Stimulated activated CD4-positive, alpha-beta T cell treated with anti-CD3 and anti-CD28 coated beads, Interleukin-12 subunit alpha, Interleukin-12 subunit beta, amount 100 ng/mL, for 4 hours (primary cell): ENCODE measurements around the gene ACOT6.
A peak's percentile ranks its signal among the peaks of the same experiment; 100 is the strongest.
"Not testable (repeated sequence)": the region's sequence is repeated elsewhere in the genome, so short reads cannot be mapped to it uniquely, and the experiment has no call there.

Source experiments
- DNase-seq: peaks from one replicate; pipeline ENCODE4 v3.0.0-alpha.2; 2020

The ACOT6 gene

GRCh38 chr14:73612339-73613045 lies at the start of gene ACOT6:
Gene ACOT6 (plus strand): TSS chr14:73612517. CDS start chr14:73612572, 55 bp downstream.
- peak; percentile 57 for DNase-seq

DNA sequence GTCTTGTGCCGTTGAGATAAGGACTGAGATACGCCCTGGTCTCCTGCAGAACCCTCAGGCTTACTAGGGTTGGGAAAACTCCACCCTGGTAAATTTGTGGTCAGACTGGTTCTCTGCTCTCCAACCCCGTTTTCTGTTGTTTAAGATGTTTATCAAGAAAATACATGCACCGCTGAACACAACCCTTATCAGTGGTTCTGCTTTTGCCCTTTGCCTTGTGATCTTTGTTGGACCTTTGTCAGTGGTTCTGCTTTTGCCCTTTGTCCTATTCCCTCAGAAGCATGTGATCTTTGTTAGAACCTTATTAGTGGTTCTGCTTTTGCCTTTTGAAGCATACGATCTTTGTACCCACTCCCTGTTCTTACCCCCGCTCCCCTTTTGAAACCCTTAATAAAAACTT lies 49.6 kb upstream of the ACOT6 start:
- DNase-seq = not testable (repeated sequence)

DNA sequence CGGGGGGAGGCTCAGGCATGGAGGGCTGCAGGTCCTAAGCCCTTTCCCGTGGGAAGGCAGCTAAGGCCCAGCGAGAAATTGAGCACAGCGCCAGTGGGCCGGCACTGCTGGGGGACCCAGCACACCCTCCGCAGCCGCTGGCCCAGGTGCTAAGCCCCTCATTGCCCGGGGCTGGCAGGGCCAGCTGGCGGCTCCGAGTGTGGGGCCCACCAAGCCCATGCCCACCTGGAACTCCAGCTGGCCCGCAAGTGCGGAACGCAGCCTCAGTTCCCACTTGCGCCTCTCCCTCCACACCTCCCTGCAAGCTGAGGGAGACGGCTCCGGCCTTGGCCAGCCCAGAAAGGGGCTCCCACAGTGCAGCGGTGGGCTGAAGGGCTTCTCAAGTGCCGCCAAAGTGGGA lies 45.9 kb upstream of the ACOT6 start:
- DNase-seq = not testable (repeated sequence)

- DNase-seq = not testable (repeated sequence)
These were observed 45.4 kb upstream of the ACOT6 start for GRCh38 chr14:73566935-73567334.

GRCh38 chr14:73567358-73567757 lies 45.0 kb upstream of the ACOT6 start:
- DNase-seq = no peak

DNA sequence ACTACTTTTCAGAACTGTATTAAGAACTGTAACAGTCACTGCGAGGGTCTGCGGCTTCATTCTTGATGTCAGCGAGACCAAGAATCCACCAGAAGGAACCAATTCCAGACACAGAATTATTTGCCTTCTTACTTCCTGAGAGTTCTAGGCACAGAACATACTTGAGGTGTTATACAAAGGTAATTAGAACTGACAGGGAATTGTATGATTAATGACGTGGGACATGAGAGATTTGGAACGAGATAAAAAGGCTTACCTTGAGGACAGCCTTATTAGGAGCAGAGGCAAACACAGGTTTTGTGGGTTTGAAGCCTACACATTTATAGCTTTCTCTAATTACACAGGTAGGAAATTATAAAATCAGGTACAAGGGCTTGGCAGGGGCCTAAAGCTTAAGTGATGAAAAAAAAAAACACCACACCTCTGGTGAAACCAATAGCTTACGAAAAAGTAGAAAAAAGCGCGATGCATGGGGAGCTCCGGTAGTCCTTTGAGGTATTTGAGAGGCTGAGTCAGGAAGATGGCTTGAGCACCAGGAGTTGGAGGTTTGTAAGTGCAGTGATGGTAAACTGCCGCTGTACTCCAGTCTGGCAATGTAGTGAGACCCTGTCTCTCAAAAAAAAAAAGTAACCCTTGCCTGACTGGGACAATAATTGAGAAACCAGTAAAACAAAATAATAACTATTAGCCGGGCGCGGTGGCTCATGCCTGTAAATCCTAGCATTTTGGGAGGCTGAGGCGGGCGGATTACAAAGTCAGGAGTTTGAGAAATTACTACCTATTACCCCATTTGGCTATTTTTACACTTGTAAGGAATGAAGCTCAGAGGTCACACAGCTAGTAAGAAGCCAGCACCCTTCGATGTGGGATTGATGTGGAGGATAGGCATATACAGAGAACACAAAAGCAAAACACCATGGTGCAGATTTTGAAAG lies 44.1 kb upstream of the ACOT6 start:
- peak; percentile 14 for DNase-seq

- DNase-seq = not testable (repeated sequence)
These were observed 43.5 kb upstream of the ACOT6 start for GRCh38 chr14:73568886-73569184.

- peak; percentile 84 for DNase-seq
These were observed 42.9 kb upstream of the ACOT6 start, which contains the start of gene ACOT2 for GRCh38 chr14:73569185-73569958. Gene ACOT2 (plus strand): TSS chr14:73569213. CDS start chr14:73569241, 28 bp downstream.

- peak; percentile 55 for DNase-seq
These were observed 41.4 kb upstream of the ACOT6 start for GRCh38 chr14:73570913-73571312.

DNA sequence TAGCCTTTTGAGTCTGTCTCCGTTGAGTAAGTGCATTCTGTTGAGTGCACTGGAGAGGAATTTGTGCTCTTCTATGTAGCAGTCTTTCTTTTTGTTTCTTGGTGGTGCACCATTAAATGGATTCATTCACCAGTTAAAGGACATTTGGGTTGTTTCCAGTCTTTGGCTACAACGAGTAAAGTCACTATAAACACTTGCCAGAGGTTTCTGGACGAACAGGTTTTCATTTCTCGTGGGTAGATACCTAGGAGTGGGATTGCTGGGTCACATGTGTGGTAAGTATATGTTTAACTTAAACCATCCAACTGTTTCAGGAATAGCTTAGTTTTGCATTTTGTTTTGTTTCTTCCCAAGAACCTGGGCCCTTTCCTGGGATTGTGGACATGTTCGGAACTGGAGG lies 39.3 kb upstream of the ACOT6 start:
- not testable (repeated sequence) for DNase-seq

GRCh38 chr14:73573740-73574139 lies 38.6 kb upstream of the ACOT6 start:
- not testable (repeated sequence) for DNase-seq

DNA sequence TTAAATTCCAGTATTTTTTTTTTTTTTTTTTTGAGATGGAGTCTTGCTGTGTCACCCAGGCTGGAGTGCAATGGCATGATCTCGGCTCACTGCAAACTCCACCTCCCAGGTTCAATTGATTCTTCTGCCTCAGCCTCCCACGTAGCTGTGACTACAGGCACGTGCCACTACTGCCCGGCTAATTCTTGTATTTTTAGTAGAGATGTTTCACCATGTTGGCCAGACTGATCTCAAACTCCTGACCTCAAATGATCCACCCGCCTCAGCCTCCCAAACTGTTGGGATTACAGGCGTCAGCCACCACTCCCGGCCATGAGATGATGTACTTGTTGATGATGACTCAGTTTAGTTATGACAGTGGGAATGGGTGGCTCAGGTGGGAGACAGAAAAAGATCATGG lies 38.1 kb upstream of the ACOT6 start:
- DNase-seq = not testable (repeated sequence)

DNA sequence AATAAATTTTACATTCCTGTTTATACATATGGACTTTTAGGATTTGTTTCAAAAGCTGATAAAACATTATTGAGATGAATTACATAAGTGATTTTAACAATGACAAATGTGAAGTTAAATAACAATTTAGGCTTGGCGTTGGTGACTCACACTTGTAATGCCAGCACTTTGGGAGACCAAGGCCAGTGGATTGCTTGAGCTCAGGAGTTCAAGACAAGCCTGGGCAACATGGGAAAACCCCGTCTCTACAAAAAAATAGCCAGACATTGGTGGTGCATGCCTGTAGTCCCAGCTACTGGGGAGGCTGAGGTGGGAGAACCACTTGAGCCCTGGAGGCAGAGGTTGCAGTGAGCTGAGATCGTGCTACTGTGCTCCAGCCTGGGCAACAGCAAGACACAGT lies 35.9 kb upstream of the ACOT6 start:
- DNase-seq = no peak

DNA sequence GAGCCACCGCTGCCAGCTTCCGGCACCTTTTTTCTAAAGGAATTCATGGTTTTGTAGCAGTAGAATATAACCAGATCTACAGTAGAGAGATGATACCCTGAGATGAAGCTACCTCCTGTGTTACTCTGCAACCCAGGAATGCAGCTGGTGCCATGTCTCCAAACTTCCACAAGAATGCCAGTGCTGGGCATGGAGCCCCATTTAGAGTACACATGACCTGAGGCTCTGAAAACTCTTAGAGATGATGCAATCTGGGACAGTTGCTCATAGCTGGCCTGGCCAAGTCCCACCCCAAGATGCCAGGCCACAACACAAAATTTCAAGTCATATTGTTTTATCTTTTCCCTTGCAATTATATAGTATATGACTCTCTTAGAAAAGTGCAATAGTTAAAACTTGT lies 35.1 kb upstream of the ACOT6 start:
- DNase-seq = not testable (repeated sequence)

DNA sequence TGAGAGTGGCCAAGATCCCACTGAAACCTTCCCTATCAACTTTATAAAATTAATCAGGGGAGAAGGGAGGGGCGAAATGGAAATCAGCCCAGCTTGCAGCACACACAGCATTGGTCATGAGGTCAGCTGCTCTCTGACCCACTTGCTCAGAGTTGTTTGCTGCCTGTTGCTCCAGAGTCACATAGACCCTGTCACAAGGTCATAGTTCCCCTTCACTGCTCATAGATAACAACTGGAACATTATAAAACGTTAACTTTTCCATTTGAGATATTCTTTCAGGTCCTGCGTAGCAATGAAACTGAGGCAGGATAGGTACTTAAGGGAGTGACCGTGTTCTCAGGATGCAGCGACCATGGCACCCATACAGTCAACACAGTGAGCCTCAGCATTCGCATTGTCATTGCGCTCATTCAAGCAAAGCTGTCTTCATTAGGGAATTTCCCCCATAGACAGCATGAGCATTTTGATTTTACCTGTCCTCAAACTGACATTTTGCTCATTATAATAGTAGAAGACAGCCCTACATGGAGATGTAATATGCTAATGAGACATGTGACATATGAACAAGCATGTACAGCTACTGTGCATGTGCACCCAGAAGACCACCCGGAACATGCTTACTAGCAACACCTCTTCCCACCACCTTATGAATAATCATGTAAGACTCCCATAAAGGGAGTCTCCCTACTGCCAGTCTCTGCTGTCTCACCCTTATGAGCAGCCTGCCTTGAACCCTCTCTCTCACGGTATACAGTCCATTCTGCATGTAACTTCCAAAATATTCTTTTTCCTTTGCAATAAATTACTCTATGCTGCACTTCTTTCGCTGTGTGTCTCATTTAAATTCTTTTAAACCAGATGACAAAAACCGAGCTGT lies 30.0 kb upstream of the ACOT6 start:
- not testable (repeated sequence) for DNase-seq

- DNase-seq = no peak
These were observed 23.6 kb upstream of the ACOT6 start for GRCh38 chr14:73588695-73589094.

DNA sequence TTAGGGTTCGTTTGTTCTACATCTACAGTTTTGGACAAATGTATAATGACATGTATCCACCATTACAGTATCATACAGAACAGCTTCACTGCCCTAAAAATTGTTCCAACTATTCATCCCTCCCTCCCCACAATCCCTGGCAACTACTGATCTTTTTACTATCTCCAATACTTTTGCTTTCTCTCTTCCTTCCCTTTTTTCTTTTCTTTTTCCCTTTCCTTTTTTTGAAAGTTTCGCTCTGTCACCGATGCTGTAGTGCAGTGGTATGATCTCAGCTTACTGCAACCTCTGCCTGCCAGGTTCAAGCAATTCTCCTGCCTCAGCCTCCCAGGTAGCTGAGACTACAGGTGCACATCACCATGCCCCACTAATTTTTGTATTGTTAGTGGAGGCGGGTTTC lies 23.2 kb upstream of the ACOT6 start:
- no peak for DNase-seq

DNA sequence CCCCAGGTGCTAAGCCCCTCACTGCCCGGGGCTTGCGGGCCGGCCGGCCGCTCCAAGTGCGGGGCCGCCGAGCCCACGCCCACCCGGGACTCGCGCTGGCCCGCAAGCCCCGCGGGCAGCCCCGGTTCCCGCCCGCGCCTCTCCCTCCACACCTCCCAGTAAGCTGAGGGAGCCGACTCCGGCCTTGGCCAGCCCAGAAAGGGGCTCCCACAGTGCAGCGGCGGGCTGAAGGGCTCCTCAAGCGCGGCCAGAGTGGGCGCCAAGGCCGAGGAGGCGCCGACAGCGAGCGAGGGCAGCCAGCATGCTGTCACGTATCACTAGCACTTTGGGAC lies 21.7 kb upstream of the ACOT6 start:
- not testable (repeated sequence) for DNase-seq

GRCh38 chr14:73591690-73592449 lies 20.4 kb upstream of the ACOT6 start, which contains the start of gene ACOT4:
Gene ACOT4 (plus strand): TSS chr14:73591873. CDS start chr14:73591960, 87 bp downstream.
- DNase-seq = peak; percentile 50

DNA sequence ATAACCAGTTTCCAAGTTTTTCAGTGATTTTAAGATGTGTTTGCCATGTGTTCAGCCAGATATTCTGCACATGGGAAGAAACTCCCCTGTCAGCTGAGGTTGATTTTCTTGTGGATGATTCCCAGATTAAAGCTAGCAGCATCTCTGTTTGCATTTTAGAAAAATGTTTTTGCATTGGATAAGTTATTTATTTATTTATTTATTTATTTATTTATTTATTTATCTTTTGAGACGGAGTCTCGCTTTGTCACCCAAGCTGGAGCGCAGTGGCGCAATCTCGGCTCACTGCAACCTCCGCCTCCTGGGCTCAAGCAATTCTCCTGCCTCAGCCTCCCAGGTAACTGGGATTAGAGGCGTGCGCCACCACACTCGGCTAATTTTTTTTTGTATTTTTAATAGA lies 17.8 kb upstream of the ACOT6 start:
- no peak for DNase-seq

DNA sequence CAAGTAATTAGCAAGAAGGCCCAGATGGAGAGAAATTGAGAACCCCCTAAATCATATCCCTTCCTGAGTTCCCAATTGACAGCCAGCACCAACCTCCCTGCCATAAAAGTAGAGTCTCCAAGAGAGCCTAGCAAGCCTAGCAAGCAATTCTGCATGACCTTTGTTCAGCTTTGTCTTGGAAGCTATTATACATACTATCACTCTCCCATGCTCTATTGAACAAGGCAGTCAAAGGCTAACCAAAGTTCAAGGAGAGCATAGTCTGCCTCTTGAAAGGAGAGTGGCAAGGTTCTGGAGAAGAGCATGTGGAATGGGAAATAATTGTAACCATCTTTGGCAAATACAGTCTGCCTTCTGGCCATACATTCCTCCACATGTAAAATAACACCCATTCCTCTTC lies 12.8 kb upstream of the ACOT6 start:
- no peak for DNase-seq
